Posterior vena cava (tissue), 2 donors: ENCODE results near the gene HPN. TPM values are rescaled to one million over a fixed set of nuclear protein-coding genes. Genes with fewer than 3 reads are reported as not detected.

Source experiments
- DNase-seq: peaks from one replicate; pipeline ENCODE4 v3.0.0-alpha.2; 2020; ENCODE audit warnings: low spot score
- intact Hi-C, 2 donors: fragments of 100-400 bp; cut with DNase I; formaldehyde crosslinking; loops; one replicate each; pipeline versions ENCODE4 v1.14.1 to v1.14.2; 2022 to 2023
- total RNA-seq, 2 donors: library from RNA; stranded (reverse); fragmentation: NEBNext Ultra II Directional; extraction: Animal tissue kit (Norgen Biotek cat#: 25700); gene quantifications; one replicate each; pipeline ENCODE4 v1.2.1, GENCODE V29; 2021
- donor health status: DM: yes; HTN: yes; CAD: no.
- donor health status: DM: yes; HTN: yes; CAD: no.

The HPN gene
- total RNA-seq, 2 donors from 2014 or later: 1.00 to 1.7 TPM

- DNase-seq: no peak
- intact Hi-C loops: no loop called here
These were observed 12.3 kb downstream of the HPN start for GRCh38 chr19:35053667-35054293.

- intact Hi-C loops: no loop called here
- DNase-seq: no peak
These were observed 13.1 kb downstream of the HPN start for GRCh38 chr19:35054626-35055025.

GRCh38 chr19:35055715-35056179 is 14.2 kb downstream of the HPN start:
- intact Hi-C loops: no loop called here
- no peak for DNase-seq

GRCh38 chr19:35056513-35057063 is 15.1 kb downstream of the HPN start:
- intact Hi-C loops: no loop called here
- no peak for DNase-seq

GRCh38 chr19:35058370-35058769 is 16.8 kb downstream of the HPN start:
- intact Hi-C loops: no loop called here
- no peak for DNase-seq

- DNase-seq: no peak
- intact Hi-C loops: no loop called here
These were observed 17.7 kb downstream of the HPN start for GRCh38 chr19:35059006-35059798.

GRCh38 chr19:35059799-35060091 is 18.2 kb downstream of the HPN start:
- no peak for DNase-seq
- intact Hi-C loops: no loop called here

GRCh38 chr19:35060160-35060855 is 18.8 kb downstream of the HPN start:
- intact Hi-C loops: no loop called here
- DNase-seq: no peak

- intact Hi-C loops: no loop called here
- DNase-seq: no peak
These were observed 20.3 kb downstream of the HPN start for GRCh38 chr19:35061583-35062373.

- intact Hi-C loops: no loop called here
- no peak for DNase-seq
These were observed 21.4 kb downstream of the HPN start for GRCh38 chr19:35062942-35063341.

GRCh38 chr19:35063940-35064818 is 22.7 kb downstream of the HPN start:
- intact Hi-C loops: no loop called here

GRCh38 chr19:35065574-35065973 is 24.1 kb downstream of the HPN start:
- intact Hi-C loops: no loop called here

More at GRCh38 chr19:35063940-35064818, 22.7 kb downstream of the HPN start:
- no peak for DNase-seq

GRCh38 chr19:35066121-35066520 is 24.6 kb downstream of the HPN start:
- DNase-seq: no peak
- intact Hi-C loops: no loop called here

More at GRCh38 chr19:35065574-35065973, 24.1 kb downstream of the HPN start:
- no peak for DNase-seq

- intact Hi-C loops: no loop called here
- DNase-seq: peak; percentile 96
These were observed 25.4 kb downstream of the HPN start for GRCh38 chr19:35066691-35067563.

GRCh38 chr19:35068941-35069634 is 27.6 kb downstream of the HPN start:
- DNase-seq: no peak
- intact Hi-C loops: no loop called here

- intact Hi-C loops: no loop called here
- DNase-seq: no peak
These were observed 28.2 kb downstream of the HPN start for GRCh38 chr19:35069696-35070095.

GRCh38 chr19:35070471-35070870 is 28.9 kb downstream of the HPN start:
- DNase-seq: peak; percentile 26
- intact Hi-C loops: no loop called here
